Suprapubic skin (tissue), 4 donors: ENCODE measurements around the gene ARHGAP4. TPM values are rescaled to one million over a fixed set of nuclear protein-coding genes. Genes with fewer than 3 reads are reported as not detected.
A peak's percentile ranks its signal among the peaks of the same experiment; 100 is the strongest.

ENCODE experiments used
- DNase-seq, 2 donors: peaks; one replicate each; pipeline ENCODE4 v3.0.0-alpha.2; 2019; ENCODE audit warnings: low spot score in 2 of 2
- H3K27ac ChIP-seq: fragments of 200-600 bp; sonication (generic); one replicate; pipeline ENCODE4 v1.5.1; 2019
- H3K27me3 ChIP-seq: fragments of 200-600 bp; sonication (generic); one replicate; pipeline ENCODE4 v1.5.1; 2019
- H3K36me3 ChIP-seq: fragments of 200-600 bp; sonication (generic); one replicate; pipeline ENCODE4 v1.5.1; 2019
- H3K4me1 ChIP-seq: fragments of 200-600 bp; sonication (generic); one replicate; pipeline ENCODE4 v1.5.1; 2019
- H3K4me3 ChIP-seq: fragments of 200-600 bp; sonication (generic); one replicate; pipeline ENCODE4 v1.5.1; 2019; ENCODE audit warnings: mild to moderate bottlenecking
- H3K9me3 ChIP-seq: fragments of 200-600 bp; sonication (generic); one replicate; pipeline ENCODE4 v1.5.1; 2019
- EP300 ChIP-seq: sonication (generic); formaldehyde crosslinking; IDR thresholded peaks from one replicate; pipeline ENCODE4 v1.6.1; 2017; ENCODE audit warnings: antibody characterized with exemption
- POLR2A ChIP-seq, 2 donors: fragments of 450-650 bp; IDR thresholded peaks; one replicate each; pipeline ENCODE4 v1.6.1; 2017; ENCODE audit warnings: antibody characterized with exemption in 2 of 2, mild to moderate bottlenecking in 2 of 2, moderate library complexity in 2 of 2
- POLR2AphosphoS5 ChIP-seq, 3 donors: sonication (generic); formaldehyde crosslinking; IDR thresholded peaks; one replicate each; pipeline ENCODE4 v1.6.1; 2017; ENCODE audit warnings: antibody characterized with exemption in 3 of 3
- WGBS: methylation state at CpG from one replicate; pipeline ENCODE4 v1.1.5; 2018; 5-methylcytosine and 5-hydroxymethylcytosine counted together
- total RNA-seq, 4 donors: library from RNA; depleted of rRNA; stranded (reverse); fragments of >200 nt; gene quantifications; one replicate each; pipeline ENCODE4 v1.1.0, GENCODE V29; 2016
- TF ChIP-seq, protein P1 (sequence below), 2 donors: fragments of 200-600 bp in 1 of 2; fragments of 450-650 bp in 1 of 2; sonication (generic) in 1 of 2; IDR thresholded peaks; one replicate each; pipeline ENCODE4 v1.5.1; 2016 to 2019; ENCODE audit warnings: antibody characterized with exemption in 2 of 2, mild to moderate bottlenecking in 1 of 2, moderate library complexity in 1 of 2

Gene ARHGAP4
- total RNA-seq, 4 donors from 2014 or later, result 4.8 to 17.6 (median 9.6) TPM

DNA sequence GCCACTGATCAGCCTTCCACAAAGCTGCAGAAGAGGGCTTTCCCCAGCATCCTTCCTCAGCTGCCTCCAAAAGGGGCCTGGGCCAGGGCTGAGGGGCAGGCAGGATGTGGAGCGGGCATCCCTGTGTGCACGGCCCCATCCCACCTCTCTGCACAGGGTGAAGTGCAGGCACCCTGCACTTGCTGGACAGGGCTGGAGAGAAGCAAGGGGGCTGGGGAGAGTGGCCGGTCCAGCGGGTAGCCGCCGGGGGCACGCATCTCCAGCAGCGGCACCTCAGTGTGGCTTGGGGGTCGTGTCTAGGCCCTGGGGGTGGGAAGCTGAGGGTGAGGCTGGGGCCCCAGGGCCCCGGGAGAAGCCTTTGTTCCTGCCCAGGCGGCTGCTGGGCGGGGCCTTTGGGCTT, 18.6 kb downstream of the ARHGAP4 start:
- TF ChIP-seq POLR2A (IDR thresholded peaks at IDR 0.05) (no peak), EP300 (no peak), POLR2AphosphoS5 (IDR thresholded peaks at IDR 0.05) (no peak)
- TF ChIP-seq, protein P1, sequence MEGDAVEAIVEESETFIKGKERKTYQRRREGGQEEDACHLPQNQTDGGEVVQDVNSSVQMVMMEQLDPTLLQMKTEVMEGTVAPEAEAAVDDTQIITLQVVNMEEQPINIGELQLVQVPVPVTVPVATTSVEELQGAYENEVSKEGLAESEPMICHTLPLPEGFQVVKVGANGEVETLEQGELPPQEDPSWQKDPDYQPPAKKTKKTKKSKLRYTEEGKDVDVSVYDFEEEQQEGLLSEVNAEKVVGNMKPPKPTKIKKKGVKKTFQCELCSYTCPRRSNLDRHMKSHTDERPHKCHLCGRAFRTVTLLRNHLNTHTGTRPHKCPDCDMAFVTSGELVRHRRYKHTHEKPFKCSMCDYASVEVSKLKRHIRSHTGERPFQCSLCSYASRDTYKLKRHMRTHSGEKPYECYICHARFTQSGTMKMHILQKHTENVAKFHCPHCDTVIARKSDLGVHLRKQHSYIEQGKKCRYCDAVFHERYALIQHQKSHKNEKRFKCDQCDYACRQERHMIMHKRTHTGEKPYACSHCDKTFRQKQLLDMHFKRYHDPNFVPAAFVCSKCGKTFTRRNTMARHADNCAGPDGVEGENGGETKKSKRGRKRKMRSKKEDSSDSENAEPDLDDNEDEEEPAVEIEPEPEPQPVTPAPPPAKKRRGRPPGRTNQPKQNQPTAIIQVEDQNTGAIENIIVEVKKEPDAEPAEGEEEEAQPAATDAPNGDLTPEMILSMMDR (IDR thresholded peaks at IDR 0.05), result no peak
- 75% methylated on average over 10 of the region's 12 CpGs for WGBS
- H3K27me3 ChIP-seq, result no peaks in the 10 kb centered on the region

DNA sequence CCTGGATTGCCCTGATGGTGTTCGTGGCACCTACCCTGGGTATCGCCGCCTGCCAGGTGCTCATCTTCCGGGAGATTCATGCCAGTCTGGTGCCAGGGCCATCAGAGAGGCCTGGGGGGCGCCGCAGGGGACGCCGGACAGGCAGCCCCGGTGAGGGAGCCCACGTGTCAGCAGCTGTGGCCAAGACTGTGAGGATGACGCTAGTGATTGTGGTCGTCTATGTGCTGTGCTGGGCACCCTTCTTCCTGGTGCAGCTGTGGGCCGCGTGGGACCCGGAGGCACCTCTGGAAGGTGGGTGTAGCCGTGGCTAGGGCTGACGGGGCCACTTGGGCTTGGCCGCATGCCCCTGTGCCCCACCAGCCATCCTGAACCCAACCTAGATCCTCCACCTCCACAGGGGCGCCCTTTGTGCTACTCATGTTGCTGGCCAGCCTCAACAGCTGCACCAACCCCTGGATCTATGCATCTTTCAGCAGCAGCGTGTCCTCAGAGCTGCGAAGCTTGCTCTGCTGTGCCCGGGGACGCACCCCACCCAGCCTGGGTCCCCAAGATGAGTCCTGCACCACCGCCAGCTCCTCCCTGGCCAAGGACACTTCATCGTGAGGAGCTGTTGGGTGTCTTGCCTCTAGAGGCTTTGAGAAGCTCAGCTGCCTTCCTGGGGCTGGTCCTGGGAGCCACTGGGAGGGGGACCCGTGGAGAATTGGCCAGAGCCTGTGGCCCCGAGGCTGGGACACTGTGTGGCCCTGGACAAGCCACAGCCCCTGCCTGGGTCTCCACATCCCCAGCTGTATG, 19.7 kb downstream of the ARHGAP4 start:
- 78% methylated on average over 9 of the region's 27 CpGs for WGBS
- no peak for DNase-seq
- H3K27ac ChIP-seq, result no peak overlapping the region
- H3K27me3 ChIP-seq, result no peaks in the 10 kb centered on the region
- no peak overlapping the region for H3K4me3 ChIP-seq
- TF ChIP-seq EP300, result no peak
- TF ChIP-seq, protein P1 (IDR thresholded peaks at IDR 0.05), result no peak
- TF ChIP-seq POLR2A (IDR thresholded peaks at IDR 0.05), result no peak
- TF ChIP-seq POLR2AphosphoS5 (IDR thresholded peaks at IDR 0.05), result no peak
- peaks cover 14% of the 10 kb centered on the region for H3K4me1 ChIP-seq
- H3K9me3 ChIP-seq, result no peaks in the 10 kb centered on the region
- no peaks in the 10 kb centered on the region for H3K36me3 ChIP-seq

More for the DNA sequence above, 18.6 kb downstream of the ARHGAP4 start:
- Histone ChIP-seq H3K9me3 (no peaks in the 10 kb centered on the region), H3K4me1 (peaks cover 11% of the 10 kb centered on the region), H3K36me3 (no peaks in the 10 kb centered on the region), H3K27ac (no peak overlapping the region), H3K4me3 (no peak overlapping the region)
- DNase-seq, result no peak

DNA sequence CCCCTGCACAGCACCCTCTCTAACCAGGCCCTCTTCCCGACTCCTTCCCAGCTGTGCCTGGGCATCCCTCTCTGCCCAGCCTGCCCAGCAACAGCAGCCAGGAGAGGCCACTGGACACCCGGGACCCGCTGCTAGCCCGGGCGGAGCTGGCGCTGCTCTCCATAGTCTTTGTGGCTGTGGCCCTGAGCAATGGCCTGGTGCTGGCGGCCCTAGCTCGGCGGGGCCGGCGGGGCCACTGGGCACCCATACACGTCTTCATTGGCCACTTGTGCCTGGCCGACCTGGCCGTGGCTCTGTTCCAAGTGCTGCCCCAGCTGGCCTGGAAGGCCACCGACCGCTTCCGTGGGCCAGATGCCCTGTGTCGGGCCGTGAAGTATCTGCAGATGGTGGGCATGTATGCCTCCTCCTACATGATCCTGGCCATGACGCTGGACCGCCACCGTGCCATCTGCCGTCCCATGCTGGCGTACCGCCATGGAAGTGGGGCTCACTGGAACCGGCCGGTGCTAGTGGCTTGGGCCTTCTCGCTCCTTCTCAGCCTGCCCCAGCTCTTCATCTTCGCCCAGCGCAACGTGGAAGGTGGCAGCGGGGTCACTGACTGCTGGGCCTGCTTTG, 20.5 kb downstream of the ARHGAP4 start:
- no peak for DNase-seq
- H3K27me3 ChIP-seq, result no peaks in the 10 kb centered on the region
- H3K27ac ChIP-seq, result no peak overlapping the region
- peak overlapping the region; percentile 20 for H3K4me3 ChIP-seq
- H3K36me3 ChIP-seq, result no peaks in the 10 kb centered on the region
- peaks cover 20% of the 10 kb centered on the region for H3K4me1 ChIP-seq
- H3K9me3 ChIP-seq, result no peaks in the 10 kb centered on the region
- no peak for TF ChIP-seq EP300
- TF ChIP-seq POLR2A (IDR thresholded peaks at IDR 0.05), result no peak
- no peak for TF ChIP-seq POLR2AphosphoS5 (IDR thresholded peaks at IDR 0.05)
- TF ChIP-seq, protein P1 (IDR thresholded peaks at IDR 0.05), result no peak
- WGBS, result 95% methylated on average over 10 of the region's 32 CpGs

DNA sequence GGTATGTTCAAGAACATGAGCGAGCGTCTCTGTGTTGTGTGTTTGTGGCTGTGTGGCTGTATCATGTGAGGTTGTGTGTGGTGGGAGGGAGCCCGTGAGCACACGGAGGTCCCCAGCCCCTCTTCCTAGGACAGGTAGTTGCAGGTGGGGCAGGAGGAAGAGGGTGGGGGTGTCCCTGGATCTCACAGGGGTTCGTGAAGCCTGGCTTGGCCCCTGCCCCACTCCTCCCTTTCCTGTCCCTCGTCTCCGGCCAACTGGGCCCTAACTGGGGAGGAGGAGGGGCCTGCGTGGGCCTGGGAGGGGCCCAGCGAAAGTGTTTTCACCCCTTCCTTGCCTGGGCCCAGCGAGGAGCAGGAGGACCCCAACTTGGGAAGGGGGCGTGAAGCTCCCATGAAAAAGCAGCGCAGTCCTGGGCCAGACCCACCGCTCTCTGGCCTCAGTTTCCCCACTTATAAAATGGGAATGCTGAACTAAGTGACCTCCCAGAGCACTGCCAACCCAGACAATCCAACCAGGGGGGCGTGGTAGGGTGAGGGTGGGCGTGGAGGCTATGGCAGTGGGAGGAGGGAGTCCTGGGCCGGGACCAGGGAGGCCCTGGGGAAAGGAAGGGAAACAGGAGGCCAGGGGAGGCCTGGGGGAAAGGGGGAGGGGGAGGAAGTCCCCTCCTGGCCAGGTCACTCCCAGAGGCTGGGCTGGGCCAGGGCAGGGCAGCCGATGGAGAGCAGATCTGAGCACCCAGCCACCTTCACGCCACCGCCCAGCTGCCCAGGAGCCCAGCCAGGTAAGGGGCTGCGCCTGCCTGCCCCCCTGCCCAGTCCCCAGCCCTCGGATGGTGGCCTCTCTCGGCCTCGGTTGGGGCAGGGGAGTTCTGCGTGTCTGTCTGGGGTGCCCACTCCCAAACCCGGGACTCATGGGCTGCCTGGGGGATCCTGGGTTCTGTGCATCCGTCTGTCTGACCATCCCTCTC, 21.8 kb downstream of the ARHGAP4 start, which contains the start of gene AVPR2:
AVPR2 (plus strand) TSS at position 683 of the 967 bp plus-strand sequence. CDS start 473 bp downstream, outside the sequence.
- Histone ChIP-seq H3K27me3 (no peaks in the 10 kb centered on the region), H3K9me3 (no peaks in the 10 kb centered on the region), H3K4me3 (peak within 1 kb of the TSS; percentile 20), H3K4me1 (peaks cover 23% of the 10 kb centered on the region), H3K27ac (no peak within 1 kb of the TSS), H3K36me3 (no peaks in the 10 kb centered on the region)
- TF ChIP-seq EP300 (no peak), POLR2AphosphoS5 (IDR thresholded peaks at IDR 0.05) (no peak), POLR2A (IDR thresholded peaks at IDR 0.05) (no peak)
- WGBS, result 61% methylated on average over 20 of the region's 26 CpGs
- DNase-seq, result no peak

DNA sequence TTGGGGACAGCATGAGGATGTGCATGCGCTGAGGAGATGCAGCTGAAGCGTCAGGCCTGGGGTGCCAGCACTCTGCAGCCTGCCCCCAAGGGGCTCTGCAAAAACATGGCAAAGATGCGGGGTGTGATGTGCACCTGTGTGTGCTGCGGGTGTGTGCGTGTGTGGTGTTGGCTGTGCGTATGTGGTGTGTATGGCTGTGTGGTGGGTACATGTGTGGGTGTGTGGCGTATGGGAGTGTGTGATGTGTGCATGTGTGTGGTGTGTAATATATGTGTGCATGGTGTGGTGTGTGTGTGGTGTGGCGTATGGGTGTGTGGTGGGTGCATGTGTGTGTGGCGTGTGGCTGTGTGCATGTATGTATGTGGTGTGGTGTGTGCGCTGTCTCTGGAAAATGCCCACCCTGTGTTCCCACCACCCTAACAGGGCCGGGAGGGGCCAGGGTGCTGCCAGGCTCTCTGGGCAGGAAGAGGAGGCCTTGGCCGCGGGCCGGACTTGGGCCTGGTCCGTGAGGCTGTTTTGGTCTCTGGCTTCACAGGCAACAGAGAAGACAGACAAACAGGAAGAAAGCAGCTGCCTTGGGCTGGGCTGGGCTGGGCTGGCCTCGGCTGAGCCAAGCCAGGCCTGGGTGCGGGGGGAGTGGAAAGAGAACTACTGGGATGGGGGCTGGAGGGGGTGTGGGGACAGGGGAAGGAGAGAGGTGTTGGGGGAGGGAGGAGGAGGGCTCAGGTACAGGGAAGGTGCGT, 22.7 kb downstream of the ARHGAP4 start:
- no peak for TF ChIP-seq EP300
- no peak for TF ChIP-seq POLR2AphosphoS5 (IDR thresholded peaks at IDR 0.05)
- TF ChIP-seq, protein P1 (IDR thresholded peaks at IDR 0.05), result no peak
- no peak for TF ChIP-seq POLR2A (IDR thresholded peaks at IDR 0.05)
- DNase-seq, result no peak
- H3K4me3 ChIP-seq, result no peak overlapping the region
- WGBS, result 71% methylated on average over 18 of the region's 18 CpGs
- H3K36me3 ChIP-seq, result no peaks in the 10 kb centered on the region
- H3K27ac ChIP-seq, result no peak overlapping the region
- H3K9me3 ChIP-seq, result no peaks in the 10 kb centered on the region
- peaks cover 23% of the 10 kb centered on the region for H3K4me1 ChIP-seq
- H3K27me3 ChIP-seq, result no peaks in the 10 kb centered on the region
